PC-9 (cell line): Measurements from ENCODE around the gene CNTN4. TPM values are rescaled to one million over a fixed set of nuclear protein-coding genes. Genes with fewer than 3 reads are reported as not detected.

ENCODE experiments used
- BruUV-seq: library from RNA; stranded (reverse); fragments of 400-500 nt; replicated peaks from 2 replicates; lab custom pipeline; 2021; lab: Mats Ljungman, UMichigan
- CTCF ChIA-PET: fragments of 300-600 bp; sonication (Branson Sonifier 250); formaldehyde crosslinking; loops from one replicate; lab custom pipeline; 2022; ENCODE audit warnings: antibody characterized with exemption; lab: Charles Lee
- POLR2A ChIA-PET: fragments of 300-600 bp; sonication (Branson Sonifier 250); formaldehyde crosslinking; loops from one replicate; lab custom pipeline; 2022; ENCODE audit warnings: antibody characterized with exemption; ENCODE audit not compliant: unreplicated experiment; lab: Charles Lee
- DNase-seq, 2 experiments: peaks; one replicate each; pipeline versions ENCODE4 v3.0.0 to v3.0.0-alpha.2; 2015 to 2022; ENCODE audit warnings: mixed read lengths in 1 of 2
- H2AFZ ChIP-seq: fragments of 200-600 bp; sonication (generic); 2 replicates; pipeline ENCODE4 v1.8.1; 2017; ENCODE audit warnings: antibody characterized with exemption
- H3F3A ChIP-seq: fragments of 200-600 bp; sonication (generic); 2 replicates; pipeline ENCODE4 v1.8.1; 2017; ENCODE audit warnings: antibody characterized with exemption, mild to moderate bottlenecking, low read depth; ENCODE audit not compliant: insufficient read depth
- H3K27ac ChIP-seq: fragments of 200-600 bp; sonication (generic); 2 replicates; pipeline ENCODE4 v1.6.1; 2016; ENCODE audit warnings: mixed run types
- H3K27me3 ChIP-seq: fragments of 200-600 bp; sonication (generic); 2 replicates; pipeline ENCODE4 v1.6.1; 2016; ENCODE audit warnings: low read depth, mixed run types; ENCODE audit not compliant: insufficient read depth
- H3K36me3 ChIP-seq: fragments of 200-600 bp; sonication (generic); 2 replicates; pipeline ENCODE4 v1.6.1; 2016; ENCODE audit warnings: low read depth, mixed run types
- H3K4me1 ChIP-seq: fragments of 200-600 bp; sonication (generic); replicated peaks from 2 replicates; pipeline ENCODE4 v1.6.1; 2016; ENCODE audit warnings: mixed run types; ENCODE audit not compliant: insufficient read depth
- H3K4me2 ChIP-seq: fragments of 200-600 bp; sonication (generic); 2 replicates; pipeline ENCODE4 v1.6.1; 2017; ENCODE audit warnings: mixed run types
- H3K4me3 ChIP-seq: fragments of 200-600 bp; sonication (generic); 2 replicates; pipeline ENCODE4 v1.6.1; 2016; ENCODE audit warnings: mixed run types
- H3K79me2 ChIP-seq: fragments of 200-600 bp; sonication (generic); 2 replicates; pipeline ENCODE4 v1.6.1; 2017; ENCODE audit warnings: low read depth, mixed run types
- H3K9me2 ChIP-seq: fragments of 200-600 bp; sonication (generic); 2 replicates; pipeline ENCODE4 v1.8.1; 2017; ENCODE audit warnings: mild to moderate bottlenecking; ENCODE audit not compliant: insufficient read depth
- H3K9me3 ChIP-seq: fragments of 200-600 bp; sonication (generic); 2 replicates; pipeline ENCODE4 v1.8.1; 2016; ENCODE audit warnings: low read depth; ENCODE audit not compliant: insufficient read depth
- H4K20me1 ChIP-seq: fragments of 200-600 bp; sonication (generic); 2 replicates; pipeline ENCODE4 v1.8.1; 2017; ENCODE audit not compliant: insufficient read depth
- EZH2 ChIP-seq: fragments of 200-600 bp; sonication (generic); IDR thresholded peaks from 2 replicates; pipeline ENCODE4 v1.8.0; 2017; ENCODE audit warnings: antibody characterized with exemption, low read depth
- intact Hi-C: fragments of 100-400 bp; cut with micrococcal nuclease; formaldehyde crosslinking; loops from one replicate; pipeline ENCODE4 v1.10.0; 2022; ENCODE audit not compliant: unreplicated experiment
- total RNA-seq: library from RNA; stranded (reverse); gene quantifications from 2 replicates; pipeline ENCODE4 v1.2.3, GENCODE V29; 2021
- TF ChIP-seq, protein P1 (sequence below): fragments of 200-600 bp; sonication (generic); conservative IDR thresholded peaks from 2 replicates; pipeline ENCODE4 v1.6.1; 2017; ENCODE audit warnings: mixed run types, antibody characterized with exemption, mild to moderate bottlenecking, moderate library complexity

Gene CNTN4
- total RNA-seq, 1 experiment from 2014 or later = not detected

GRCh38 chr3:2137651-2138050, 39.0 kb downstream of the CNTN4 start:
- BruUV-seq = no TSS peak
- no peak overlapping the region for H2AFZ ChIP-seq
- CTCF ChIA-PET = no interaction called here

GRCh38 chr3:2141482-2141881, 42.8 kb downstream of the CNTN4 start:
- ChIA-PET POLR2A (no interaction called here), CTCF (no interaction called here)
- H3F3A ChIP-seq = no peaks in the 10 kb centered on the region
- H3K4me2 ChIP-seq = no peak overlapping the region
- no peaks in the 10 kb centered on the region for H3K9me2 ChIP-seq
- H3K9me3 ChIP-seq = no peaks in the 10 kb centered on the region
- TF ChIP-seq, protein P1, sequence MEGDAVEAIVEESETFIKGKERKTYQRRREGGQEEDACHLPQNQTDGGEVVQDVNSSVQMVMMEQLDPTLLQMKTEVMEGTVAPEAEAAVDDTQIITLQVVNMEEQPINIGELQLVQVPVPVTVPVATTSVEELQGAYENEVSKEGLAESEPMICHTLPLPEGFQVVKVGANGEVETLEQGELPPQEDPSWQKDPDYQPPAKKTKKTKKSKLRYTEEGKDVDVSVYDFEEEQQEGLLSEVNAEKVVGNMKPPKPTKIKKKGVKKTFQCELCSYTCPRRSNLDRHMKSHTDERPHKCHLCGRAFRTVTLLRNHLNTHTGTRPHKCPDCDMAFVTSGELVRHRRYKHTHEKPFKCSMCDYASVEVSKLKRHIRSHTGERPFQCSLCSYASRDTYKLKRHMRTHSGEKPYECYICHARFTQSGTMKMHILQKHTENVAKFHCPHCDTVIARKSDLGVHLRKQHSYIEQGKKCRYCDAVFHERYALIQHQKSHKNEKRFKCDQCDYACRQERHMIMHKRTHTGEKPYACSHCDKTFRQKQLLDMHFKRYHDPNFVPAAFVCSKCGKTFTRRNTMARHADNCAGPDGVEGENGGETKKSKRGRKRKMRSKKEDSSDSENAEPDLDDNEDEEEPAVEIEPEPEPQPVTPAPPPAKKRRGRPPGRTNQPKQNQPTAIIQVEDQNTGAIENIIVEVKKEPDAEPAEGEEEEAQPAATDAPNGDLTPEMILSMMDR = no peak
- no peak for TF ChIP-seq EZH2
- intact Hi-C loops = no loop called here
- H4K20me1 ChIP-seq = no peaks in the 10 kb centered on the region
- no peak overlapping the region for H3K27ac ChIP-seq
- H2AFZ ChIP-seq = no peak overlapping the region
- no peaks in the 10 kb centered on the region for H3K36me3 ChIP-seq
- BruUV-seq = no TSS peak
- H3K4me1 ChIP-seq = no peaks in the 10 kb centered on the region
- no peak for DNase-seq
- no peaks in the 10 kb centered on the region for H3K79me2 ChIP-seq
- no peak overlapping the region for H3K4me3 ChIP-seq
- H3K27me3 ChIP-seq = no peaks in the 10 kb centered on the region

More at GRCh38 chr3:2137651-2138050, 39.0 kb downstream of the CNTN4 start:
- POLR2A ChIA-PET = no interaction called here
- H3K79me2 ChIP-seq = no peaks in the 10 kb centered on the region
- H3K36me3 ChIP-seq = no peaks in the 10 kb centered on the region
- H3F3A ChIP-seq = no peaks in the 10 kb centered on the region
- H3K9me3 ChIP-seq = no peaks in the 10 kb centered on the region
- H3K4me2 ChIP-seq = no peak overlapping the region
- no peaks in the 10 kb centered on the region for H3K27me3 ChIP-seq
- DNase-seq = no peak
- no peaks in the 10 kb centered on the region for H3K4me1 ChIP-seq
- H3K27ac ChIP-seq = no peak overlapping the region
- TF ChIP-seq, protein P1 = no peak
- no peak for TF ChIP-seq EZH2
- H3K9me2 ChIP-seq = no peaks in the 10 kb centered on the region
- intact Hi-C loops = no loop called here
- H3K4me3 ChIP-seq = no peak overlapping the region
- no peaks in the 10 kb centered on the region for H4K20me1 ChIP-seq

- H3K9me3 ChIP-seq = no peaks in the 10 kb centered on the region
- no peaks in the 10 kb centered on the region for H4K20me1 ChIP-seq
- H3K4me3 ChIP-seq = no peak overlapping the region
- H3K36me3 ChIP-seq = no peaks in the 10 kb centered on the region
- H3K9me2 ChIP-seq = no peaks in the 10 kb centered on the region
- BruUV-seq = no TSS peak
- no peak for TF ChIP-seq EZH2
- TF ChIP-seq, protein P1 = no peak
- H3K4me2 ChIP-seq = no peak overlapping the region
- H2AFZ ChIP-seq = no peak overlapping the region
- no peaks in the 10 kb centered on the region for H3F3A ChIP-seq
- intact Hi-C loops = no loop called here
- DNase-seq = no peak
- no peaks in the 10 kb centered on the region for H3K4me1 ChIP-seq
- CTCF ChIA-PET = interaction anchor here (0.7 kb wide), 1 partner anchor 20 kb away, joined by 3 read pairs; no protein-coding TSS in a partner anchor
- no peaks in the 10 kb centered on the region for H3K79me2 ChIP-seq
- H3K27ac ChIP-seq = no peak overlapping the region
- no peaks in the 10 kb centered on the region for H3K27me3 ChIP-seq
- POLR2A ChIA-PET = no interaction called here
Observed at GRCh38 chr3:2148561-2149340, 50.1 kb downstream of the CNTN4 start.
